Measurements from ENCODE around the gene GAK. TPM values are rescaled to one million over a fixed set of nuclear protein-coding genes. Genes with fewer than 3 reads are reported as not detected.

GAK gene
- total RNA-seq, 2 experiments from 2014 or later, result 92.8 to 98.9 TPM

Other genes with a start within 250 kb of the GAK start
- gene SLC49A3, start 243.2 kb downstream of the GAK start, total RNA-seq, result under 1 TPM; 0.38 to 0.43 TPM
- gene PCGF3, start 226.5 kb downstream of the GAK start, total RNA-seq, result 10 to 100 TPM; 19.7 to 21.2 TPM
- under 1 TPM in 1 of 2 experiments, not detected in 1; 0.16 TPM for gene CPLX1, start 106.2 kb downstream of the GAK start, total RNA-seq
- gene TMEM175, start 144 bp upstream of the GAK start, total RNA-seq, result 10 to 100 TPM; 14.4 to 17.6 TPM
- 10 to 100 TPM; 12.5 to 14.0 TPM for gene DGKQ, start 41.3 kb upstream of the GAK start, total RNA-seq
- gene IDUA, start 54.7 kb upstream of the GAK start, total RNA-seq, result 1 to 10 TPM; 6.6 to 7.1 TPM
- under 1 TPM; 0.20 to 0.21 TPM for gene SLC26A1, start 61.1 kb upstream of the GAK start, total RNA-seq
- 10 to 100 TPM; 17.0 to 17.2 TPM for gene FGFRL1, start 79.3 kb upstream of the GAK start, total RNA-seq
- gene RNF212, start 181.2 kb upstream of the GAK start, total RNA-seq, result 1 to 10 TPM; 3.3 to 3.8 TPM
- 1 to 10 TPM; 6.5 to 6.8 TPM for gene SPON2, start 240.3 kb upstream of the GAK start, total RNA-seq

All from activated naive CD8-positive, alpha-beta T cell treated with anti-CD3 and anti-CD28 coated beads for 36 hours (primary cell).